ENCODE results near the gene PDCD2L.

Gene PDCD2L

GRCh38 chr19:34471906-34472700 lies 67.9 kb downstream of the PDCD2L start:
- no peak for DNase-seq (ENCODE audit: low spot score)

GRCh38 chr19:34474233-34474989 lies 70.2 kb downstream of the PDCD2L start:
- DNase-seq (ENCODE audit: low spot score) = no peak

GRCh38 chr19:34475026-34475974 lies 71.1 kb downstream of the PDCD2L start:
- DNase-seq (ENCODE audit: low spot score) = no peak

Data from germinal center (tissue), 1 donor.